HG02798 (cell line): ENCODE results near the gene FBXO24.

Experiments
- ATAC-seq: cut with Tn5 transposase; IDR thresholded peaks from one replicate; pipeline ENCODE4 v1.9.1; 2021; ENCODE audit warnings: mild to moderate bottlenecking; ENCODE audit not compliant: unreplicated experiment, poor library complexity

Gene FBXO24

GRCh38 chr7:100572949-100573675, 13.0 kb upstream of the FBXO24 start:
- ATAC-seq = no peak

GRCh38 chr7:100573691-100574361, 12.3 kb upstream of the FBXO24 start, which contains the start of gene SAP25:
TSS of gene SAP25 (minus strand) at chr7:100573900. CDS start at chr7:100573742, 158 bp downstream.
- no peak for ATAC-seq

GRCh38 chr7:100574362-100575205, 11.5 kb upstream of the FBXO24 start:
- no peak for ATAC-seq

GRCh38 chr7:100575206-100575631, 10.9 kb upstream of the FBXO24 start:
- ATAC-seq = no peak

GRCh38 chr7:100575746-100576383, 10.3 kb upstream of the FBXO24 start:
- ATAC-seq = no peak

- ATAC-seq = no peak
These were observed 9.6 kb upstream of the FBXO24 start for GRCh38 chr7:100576384-100576993.

- ATAC-seq = no peak
These were observed 9.0 kb upstream of the FBXO24 start for GRCh38 chr7:100577103-100577502.

- no peak for ATAC-seq
These were observed 8.6 kb upstream of the FBXO24 start for GRCh38 chr7:100577507-100577906.

GRCh38 chr7:100578246-100579183, 7.6 kb upstream of the FBXO24 start:
- no peak for ATAC-seq

- no peak for ATAC-seq
These were observed 5.5 kb upstream of the FBXO24 start for GRCh38 chr7:100580466-100581283.

- no peak for ATAC-seq
These were observed 4.0 kb upstream of the FBXO24 start for GRCh38 chr7:100582041-100582579.

- ATAC-seq = no peak
These were observed 3.5 kb upstream of the FBXO24 start for GRCh38 chr7:100582650-100583049.

- no peak for ATAC-seq
These were observed 2.7 kb upstream of the FBXO24 start for GRCh38 chr7:100583132-100584053.

GRCh38 chr7:100584054-100584682, 2.0 kb upstream of the FBXO24 start:
- no peak for ATAC-seq

GRCh38 chr7:100584683-100585510, 1.2 kb upstream of the FBXO24 start:
- no peak for ATAC-seq
